K562 (cell line): Measurements from ENCODE around the gene OR4D6. TPM values are rescaled to one million over a fixed set of nuclear protein-coding genes. Genes with fewer than 3 reads are reported as not detected.

Source experiments
- CBX1 ChIP-seq: sonication (generic); IDR thresholded peaks from 2 replicates; pipeline ENCODE4 v1.6.1; 2016; ENCODE audit warnings: antibody characterized with exemption, low read depth, mild to moderate bottlenecking
- DDX20 ChIP-seq: fragments of 450-650 bp; IDR thresholded peaks from 2 replicates; pipeline ENCODE4 v1.6.1; 2016; ENCODE audit warnings: missing genetic modification characterization, low read depth, mild to moderate bottlenecking, missing compliant biosample characterization, moderate library complexity
- KDM2B ChIP-seq: fragments of 250-450 bp; sonication (Bioruptor Pico); IDR thresholded peaks from 2 replicates; pipeline ENCODE4 v1.8.0; 2021; ENCODE audit warnings: mild to moderate bottlenecking, moderate library complexity
- SP2 ChIP-seq: IDR thresholded peaks from 2 replicates; pipeline ENCODE4 v1.6.1; 2011; ENCODE audit warnings: mild to moderate bottlenecking, low read depth, low read length, moderate library complexity; ENCODE audit not compliant: poor library complexity, severe bottlenecking; ENCODE audit errors: extremely low read depth
- ZBTB1 ChIP-seq: sonication (generic); formaldehyde crosslinking; IDR thresholded peaks from 2 replicates; pipeline ENCODE4 v1.8.1; 2023; ENCODE audit warnings: missing genetic modification reagents, low read depth, mild to moderate bottlenecking, borderline replicate concordance
- ZNF212 ChIP-seq: fragments of 450-650 bp; formaldehyde crosslinking; IDR thresholded peaks from 2 replicates; pipeline ENCODE4 v1.4.0; 2020; ENCODE audit warnings: mild to moderate bottlenecking
- ZNF830 ChIP-seq: fragments of 250-450 bp; sonication (Bioruptor Pico); IDR thresholded peaks from 2 replicates; pipeline ENCODE4 v1.5.0; 2021; ENCODE audit warnings: mild to moderate bottlenecking
- polyA plus RNA-seq, 8 experiments: library from polyadenylated mRNA; depleted of rRNA in 4 of 8; stranded (reverse) in 5 of 8; unstranded in 3 of 8; fragments of >200 nt; fragmentation: Nextera tagmentation in 2 of 8; fragmentation: Illumina TruSeq in 1 of 8; extraction: Ambion mirVana in 2 of 8; extraction: Trizol in 1 of 8; gene quantifications; 2 replicates each; pipeline versions ENCODE4 v1.2.1 to v1.2.3, GENCODE V29; 2011 to 2014; ENCODE audit warnings: inconsistent platforms in 1 of 8, missing spikeins in 1 of 8
- total RNA-seq, 7 experiments: library from RNA; depleted of rRNA in 6 of 7; stranded (reverse); fragments of >200 nt in 6 of 7; fragmentation: Illumina TruSeq in 2 of 7; extraction: Trizol in 2 of 7; gene quantifications; 2 replicates each; pipeline versions ENCODE4 v1.2.1 to v1.2.3, GENCODE V29; 2011 to 2021; ENCODE audit warnings: low replicate concordance in 1 of 7
- TF ChIP-seq, protein P1 (sequence below), 2 experiments: IDR thresholded peaks in 1 of 2; conservative IDR thresholded peaks in 1 of 2; 2 replicates each; pipeline ENCODE4 v1.6.1; 2016; ENCODE audit warnings: low read depth in 2 of 2, mild to moderate bottlenecking in 1 of 2, missing compliant biosample characterization in 1 of 2, missing genetic modification characterization in 1 of 2, moderate library complexity in 1 of 2
- TF ChIP-seq, protein P2 (sequence below), 2 experiments: fragments of 450-650 bp; IDR thresholded peaks; 2 replicates each; pipeline ENCODE4 v1.6.1; 2016; ENCODE audit warnings: mild to moderate bottlenecking in 2 of 2, borderline replicate concordance in 1 of 2, low read depth in 1 of 2, moderate library complexity in 1 of 2
- TF ChIP-seq, protein P3 (sequence below): fragments of 200-800 bp; sonication (Bioruptor generic); IDR thresholded peaks from 2 replicates; pipeline ENCODE4 v1.6.1; 2016; ENCODE audit warnings: missing genetic modification characterization, missing compliant biosample characterization

Gene OR4D6
- total and polyA plus RNA-seq, 9 of the 15 experiments (the other 6 are each of a cell fraction or from before 2014, with no cell fraction given), result not detected

DNA sequence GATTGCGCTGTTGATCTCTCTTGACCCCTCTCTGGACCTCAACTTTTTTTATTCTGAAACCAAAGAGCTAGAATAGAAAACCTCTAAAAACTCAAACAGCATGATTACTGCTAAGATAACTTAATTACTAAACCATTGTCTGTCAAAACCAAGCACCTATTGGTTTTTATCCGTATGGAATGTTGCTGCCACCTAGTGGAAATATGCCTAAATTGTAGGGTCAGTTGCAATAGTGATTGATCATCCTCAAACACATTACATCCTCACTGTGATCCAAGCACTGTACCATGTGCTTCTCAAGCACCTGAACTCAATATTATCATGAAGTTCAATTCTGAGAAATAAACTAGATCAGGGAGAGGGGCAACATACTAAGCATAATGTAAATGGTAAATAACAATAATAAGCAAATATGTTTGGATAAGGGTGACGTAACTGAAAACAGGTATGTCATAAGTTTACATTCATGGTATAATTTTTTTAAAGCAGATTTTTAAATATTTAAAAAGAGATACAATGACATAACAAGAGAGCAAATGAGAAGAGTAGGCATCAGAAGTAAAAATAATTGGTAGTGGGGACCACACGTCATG is 26.7 kb upstream of the OR4D6 start (continued):
- TF ChIP-seq, protein P1, sequence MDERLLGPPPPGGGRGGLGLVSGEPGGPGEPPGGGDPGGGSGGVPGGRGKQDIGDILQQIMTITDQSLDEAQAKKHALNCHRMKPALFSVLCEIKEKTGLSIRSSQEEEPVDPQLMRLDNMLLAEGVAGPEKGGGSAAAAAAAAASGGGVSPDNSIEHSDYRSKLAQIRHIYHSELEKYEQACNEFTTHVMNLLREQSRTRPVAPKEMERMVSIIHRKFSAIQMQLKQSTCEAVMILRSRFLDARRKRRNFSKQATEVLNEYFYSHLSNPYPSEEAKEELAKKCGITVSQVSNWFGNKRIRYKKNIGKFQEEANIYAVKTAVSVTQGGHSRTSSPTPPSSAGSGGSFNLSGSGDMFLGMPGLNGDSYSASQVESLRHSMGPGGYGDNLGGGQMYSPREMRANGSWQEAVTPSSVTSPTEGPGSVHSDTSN (CRISPR knock-in tag; IDR thresholded peaks at IDR 0.05; ENCODE audit: low read depth), result no peak
- TF ChIP-seq, protein P1 (tag; conservative IDR thresholded peaks at IDR 0.05; ENCODE audit: low read depth), result peak; percentile 67; the same call in 1 of the 2 replicates
- TF ChIP-seq DDX20 (tag) (no peak), ZNF212 (CRISPR knock-in tag) (no peak), ZBTB1 (CRISPR knock-in tag) (no peak), SP2 (no peak), CBX1 (no peak), KDM2B (CRISPR knock-in tag) (no peak), ZNF830 (CRISPR knock-in tag) (no peak)
- TF ChIP-seq, protein P2, sequence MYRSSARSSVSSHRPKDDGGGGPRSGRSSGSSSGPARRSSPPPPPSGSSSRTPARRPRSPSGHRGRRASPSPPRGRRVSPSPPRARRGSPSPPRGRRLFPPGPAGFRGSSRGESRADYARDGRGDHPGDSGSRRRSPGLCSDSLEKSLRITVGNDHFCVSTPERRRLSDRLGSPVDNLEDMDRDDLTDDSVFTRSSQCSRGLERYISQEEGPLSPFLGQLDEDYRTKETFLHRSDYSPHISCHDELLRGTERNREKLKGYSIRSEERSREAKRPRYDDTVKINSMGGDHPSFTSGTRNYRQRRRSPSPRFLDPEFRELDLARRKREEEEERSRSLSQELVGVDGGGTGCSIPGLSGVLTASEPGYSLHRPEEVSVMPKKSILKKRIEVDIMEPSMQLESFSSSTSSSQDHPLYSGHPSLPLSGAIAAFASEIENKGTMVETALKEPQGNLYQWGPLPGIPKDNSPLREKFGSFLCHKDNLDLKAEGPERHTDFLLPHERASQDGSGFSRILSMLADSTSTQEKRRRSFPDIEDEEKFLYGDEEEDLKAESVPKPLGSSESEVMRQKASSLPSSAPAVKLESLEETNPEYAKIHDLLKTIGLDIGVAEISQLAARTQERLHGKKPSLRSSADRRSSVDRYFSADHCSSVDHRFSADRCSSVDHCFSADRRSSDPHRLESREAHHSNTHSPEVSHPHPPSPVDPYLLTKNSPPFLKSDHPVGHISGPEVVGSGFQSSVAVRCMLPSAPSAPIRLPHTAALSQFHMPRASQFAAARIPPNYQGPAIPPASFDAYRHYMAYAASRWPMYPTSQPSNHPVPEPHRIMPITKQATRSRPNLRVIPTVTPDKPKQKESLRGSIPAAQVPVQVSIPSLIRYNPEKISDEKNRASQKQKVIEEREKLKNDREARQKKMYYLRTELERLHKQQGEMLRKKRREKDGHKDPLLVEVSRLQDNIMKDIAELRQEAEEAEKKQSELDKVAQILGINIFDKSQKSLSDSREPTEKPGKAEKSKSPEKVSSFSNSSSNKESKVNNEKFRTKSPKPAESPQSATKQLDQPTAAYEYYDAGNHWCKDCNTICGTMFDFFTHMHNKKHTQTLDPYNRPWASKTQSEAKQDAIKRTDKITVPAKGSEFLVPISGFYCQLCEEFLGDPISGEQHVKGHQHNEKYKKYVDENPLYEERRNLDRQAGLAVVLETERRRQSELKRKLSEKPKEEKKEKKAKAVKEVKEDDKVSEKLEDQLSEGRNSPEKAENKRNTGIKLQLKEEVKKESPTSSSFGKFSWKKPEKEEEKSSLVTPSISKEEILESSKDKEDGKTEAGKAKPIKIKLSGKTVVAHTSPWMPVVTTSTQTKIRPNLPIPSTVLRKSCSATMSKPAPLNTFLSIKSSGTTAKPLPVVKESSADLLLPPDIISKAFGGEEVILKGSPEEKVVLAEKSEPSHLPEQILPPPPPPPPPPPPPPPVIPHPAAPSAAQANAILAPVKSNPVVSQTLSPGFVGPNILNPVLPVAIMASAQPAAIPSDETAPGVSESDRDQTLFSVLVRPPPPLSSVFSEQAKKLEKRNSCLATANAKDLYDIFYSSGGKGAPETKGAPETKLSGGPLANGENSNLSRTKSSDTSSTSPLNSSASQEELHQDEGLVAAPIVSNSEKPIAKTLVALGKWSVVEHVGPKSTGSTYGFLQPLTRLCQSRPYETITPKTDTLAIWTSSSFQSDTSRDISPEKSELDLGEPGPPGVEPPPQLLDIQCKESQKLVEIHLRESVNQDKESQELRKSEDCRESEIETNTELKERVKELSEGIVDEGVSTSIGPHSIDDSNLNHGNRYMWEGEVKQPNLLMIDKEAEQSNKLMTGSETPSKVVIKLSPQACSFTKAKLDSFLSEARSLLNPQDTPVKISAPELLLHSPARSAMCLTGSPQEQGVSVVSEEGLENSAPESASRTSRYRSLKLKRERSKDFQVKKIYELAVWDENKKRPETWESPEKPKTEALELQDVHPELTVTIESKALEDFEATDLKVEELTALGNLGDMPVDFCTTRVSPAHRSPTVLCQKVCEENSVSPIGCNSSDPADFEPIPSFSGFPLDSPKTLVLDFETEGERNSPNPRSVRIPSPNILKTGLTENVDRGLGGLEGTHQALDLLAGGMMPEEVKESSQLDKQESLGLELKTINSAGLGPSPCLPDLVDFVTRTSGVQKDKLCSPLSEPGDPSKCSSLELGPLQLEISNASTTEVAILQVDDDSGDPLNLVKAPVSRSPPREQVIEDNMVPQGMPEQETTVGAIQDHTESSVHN (IDR thresholded peaks at IDR 0.05; ENCODE audit: borderline replicate concordance in 1 of 2, low read depth in 1 of 2), result no peak
- TF ChIP-seq, protein P3, sequence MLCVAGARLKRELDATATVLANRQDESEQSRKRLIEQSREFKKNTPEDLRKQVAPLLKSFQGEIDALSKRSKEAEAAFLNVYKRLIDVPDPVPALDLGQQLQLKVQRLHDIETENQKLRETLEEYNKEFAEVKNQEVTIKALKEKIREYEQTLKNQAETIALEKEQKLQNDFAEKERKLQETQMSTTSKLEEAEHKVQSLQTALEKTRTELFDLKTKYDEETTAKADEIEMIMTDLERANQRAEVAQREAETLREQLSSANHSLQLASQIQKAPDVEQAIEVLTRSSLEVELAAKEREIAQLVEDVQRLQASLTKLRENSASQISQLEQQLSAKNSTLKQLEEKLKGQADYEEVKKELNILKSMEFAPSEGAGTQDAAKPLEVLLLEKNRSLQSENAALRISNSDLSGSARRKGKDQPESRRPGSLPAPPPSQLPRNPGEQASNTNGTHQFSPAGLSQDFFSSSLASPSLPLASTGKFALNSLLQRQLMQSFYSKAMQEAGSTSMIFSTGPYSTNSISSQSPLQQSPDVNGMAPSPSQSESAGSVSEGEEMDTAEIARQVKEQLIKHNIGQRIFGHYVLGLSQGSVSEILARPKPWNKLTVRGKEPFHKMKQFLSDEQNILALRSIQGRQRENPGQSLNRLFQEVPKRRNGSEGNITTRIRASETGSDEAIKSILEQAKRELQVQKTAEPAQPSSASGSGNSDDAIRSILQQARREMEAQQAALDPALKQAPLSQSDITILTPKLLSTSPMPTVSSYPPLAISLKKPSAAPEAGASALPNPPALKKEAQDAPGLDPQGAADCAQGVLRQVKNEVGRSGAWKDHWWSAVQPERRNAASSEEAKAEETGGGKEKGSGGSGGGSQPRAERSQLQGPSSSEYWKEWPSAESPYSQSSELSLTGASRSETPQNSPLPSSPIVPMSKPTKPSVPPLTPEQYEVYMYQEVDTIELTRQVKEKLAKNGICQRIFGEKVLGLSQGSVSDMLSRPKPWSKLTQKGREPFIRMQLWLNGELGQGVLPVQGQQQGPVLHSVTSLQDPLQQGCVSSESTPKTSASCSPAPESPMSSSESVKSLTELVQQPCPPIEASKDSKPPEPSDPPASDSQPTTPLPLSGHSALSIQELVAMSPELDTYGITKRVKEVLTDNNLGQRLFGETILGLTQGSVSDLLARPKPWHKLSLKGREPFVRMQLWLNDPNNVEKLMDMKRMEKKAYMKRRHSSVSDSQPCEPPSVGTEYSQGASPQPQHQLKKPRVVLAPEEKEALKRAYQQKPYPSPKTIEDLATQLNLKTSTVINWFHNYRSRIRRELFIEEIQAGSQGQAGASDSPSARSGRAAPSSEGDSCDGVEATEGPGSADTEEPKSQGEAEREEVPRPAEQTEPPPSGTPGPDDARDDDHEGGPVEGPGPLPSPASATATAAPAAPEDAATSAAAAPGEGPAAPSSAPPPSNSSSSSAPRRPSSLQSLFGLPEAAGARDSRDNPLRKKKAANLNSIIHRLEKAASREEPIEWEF, result peak; percentile 86; the same call in 1 of the 2 replicates
